ENCODE data around the gene GNAT2. TPM values are rescaled to one million over a fixed set of nuclear protein-coding genes. Genes with fewer than 3 reads are reported as not detected.

Gene GNAT2
- total RNA-seq, 2 donors from 2014 or later: not detected

DNA sequence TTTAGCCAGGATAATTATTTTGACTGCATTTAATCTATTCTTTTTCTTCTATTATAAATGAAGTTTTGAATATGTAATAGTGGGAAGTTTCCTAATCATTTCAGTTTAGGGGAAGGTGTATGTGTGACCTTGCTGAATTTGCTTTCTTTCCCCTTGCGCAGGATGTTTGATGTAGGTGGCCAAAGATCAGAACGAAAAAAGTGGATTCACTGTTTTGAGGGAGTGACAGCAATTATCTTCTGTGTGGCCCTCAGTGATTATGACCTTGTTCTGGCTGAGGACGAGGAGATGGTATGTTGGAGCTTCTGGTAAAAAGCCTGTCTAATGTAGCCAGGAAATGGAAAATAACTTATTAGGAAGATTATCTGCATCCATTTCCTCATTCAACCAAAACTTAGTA lies 33.4 kb downstream of the GNAT2 start:
- no peaks in the 10 kb centered on the region for H3K4me1 ChIP-seq (replicated peaks)
- no peaks in the 10 kb centered on the region for H3K36me3 ChIP-seq
- H3K27ac ChIP-seq: no peak overlapping the region

DNA sequence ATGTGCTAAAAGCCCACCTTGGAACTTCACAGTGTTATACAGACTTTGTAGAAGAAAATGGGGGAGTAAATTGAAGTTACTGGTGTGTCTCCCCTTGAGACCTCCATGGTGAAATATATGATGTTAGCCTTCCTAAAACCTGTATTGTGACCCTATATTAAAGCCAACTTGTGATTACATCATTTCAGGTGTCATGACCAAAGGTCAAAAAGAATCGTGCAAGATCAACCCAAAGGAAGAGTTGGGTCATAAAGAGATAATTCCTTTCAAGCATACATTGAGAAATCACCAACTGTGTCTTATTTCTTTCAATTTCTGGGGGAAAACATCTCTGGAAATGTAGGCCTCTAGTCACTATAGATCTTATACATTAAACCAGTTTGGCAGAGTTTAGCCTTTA lies 34.6 kb downstream of the GNAT2 start:
- no peak overlapping the region for H3K4me3 ChIP-seq
- no peaks in the 10 kb centered on the region for H3K9me3 ChIP-seq
- intact Hi-C loops (cut with DNase I): no loop called here
- DNase-seq (ENCODE audit: low spot score): no peak
- no peaks in the 10 kb centered on the region for H3K4me1 ChIP-seq (replicated peaks)
- 76% methylated on average over 1 of the region's 1 CpG for WGBS
- TF ChIP-seq POLR2A (IDR thresholded peaks at IDR 0.05) (no peak), CTCF (IDR thresholded peaks at IDR 0.05) (no peak), POLR2AphosphoS5 (IDR thresholded peaks at IDR 0.05) (no peak)
- H3K36me3 ChIP-seq: no peaks in the 10 kb centered on the region
- no peaks in the 10 kb centered on the region for H3K27me3 ChIP-seq (replicated peaks; ENCODE audit: insufficient read depth)
- no peak overlapping the region for H3K27ac ChIP-seq

More for the DNA sequence above, 33.4 kb downstream of the GNAT2 start:
- DNase-seq (ENCODE audit: low spot score): no peak
- TF ChIP-seq CTCF (IDR thresholded peaks at IDR 0.05) (no peak), POLR2AphosphoS5 (IDR thresholded peaks at IDR 0.05) (no peak), POLR2A (IDR thresholded peaks at IDR 0.05) (no peak)
- Histone ChIP-seq H3K9me3 (no peaks in the 10 kb centered on the region), H3K27me3 (replicated peaks; ENCODE audit: insufficient read depth) (no peaks in the 10 kb centered on the region), H3K4me3 (no peak overlapping the region)
- WGBS: 93% methylated on average over 3 of the region's 3 CpGs
- intact Hi-C loops (cut with DNase I): no loop called here

DNA sequence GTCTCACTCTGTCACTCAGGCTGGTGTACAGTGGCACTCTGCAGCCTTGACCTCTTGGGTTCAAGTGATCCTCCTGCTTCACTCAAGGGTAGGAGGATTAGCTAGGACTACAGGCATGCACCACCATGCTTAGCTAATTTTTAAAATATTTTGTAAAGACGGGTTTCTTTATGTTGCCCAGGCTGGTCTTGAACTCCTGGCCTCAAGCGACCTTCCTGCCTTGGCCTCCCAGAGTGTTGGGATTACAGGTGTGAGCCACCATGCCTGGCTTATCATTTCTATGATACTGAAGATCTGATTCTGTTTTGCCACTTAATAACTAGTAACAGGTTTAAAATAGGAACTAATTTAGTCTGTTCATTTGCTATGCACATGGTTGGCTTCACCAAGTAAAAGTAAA lies 37.4 kb downstream of the GNAT2 start:
- Histone ChIP-seq H3K27me3 (replicated peaks; ENCODE audit: insufficient read depth) (no peaks in the 10 kb centered on the region), H3K36me3 (no peaks in the 10 kb centered on the region), H3K4me1 (replicated peaks) (no peaks in the 10 kb centered on the region), H3K4me3 (no peak overlapping the region), H3K9me3 (no peaks in the 10 kb centered on the region), H3K27ac (no peak overlapping the region)
- TF ChIP-seq POLR2AphosphoS5 (IDR thresholded peaks at IDR 0.05): no peak
- intact Hi-C loops (cut with DNase I): no loop called here
- WGBS: 83% methylated on average over 2 of the region's 2 CpGs
- DNase-seq (ENCODE audit: low spot score): no peak

DNA sequence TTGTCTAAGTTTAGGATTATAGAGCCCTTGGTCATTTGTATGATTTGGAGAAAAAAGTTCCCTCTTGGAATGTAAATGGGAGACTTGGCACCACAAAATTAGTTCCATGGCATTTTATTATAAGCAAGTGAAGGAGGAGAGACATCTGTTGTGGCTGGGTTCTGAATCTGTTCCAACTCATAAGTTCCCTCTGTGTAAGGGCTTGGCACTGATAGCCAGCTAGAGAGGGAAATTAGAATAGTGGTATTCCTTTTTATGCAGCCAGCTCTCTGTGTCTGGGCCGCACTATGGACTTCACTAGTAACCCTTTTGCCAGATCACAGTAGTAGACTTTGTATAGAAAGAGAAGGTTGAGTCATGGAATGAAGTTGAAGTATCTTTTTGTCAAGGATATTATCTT lies 39.9 kb downstream of the GNAT2 start:
- WGBS: 71% methylated on average over 1 of the region's 1 CpG
- TF ChIP-seq POLR2AphosphoS5 (IDR thresholded peaks at IDR 0.05): no peak
- TF ChIP-seq CTCF (IDR thresholded peaks at IDR 0.05): no peak
- no peak for TF ChIP-seq POLR2A (IDR thresholded peaks at IDR 0.05)
- Histone ChIP-seq H3K9me3 (no peaks in the 10 kb centered on the region), H3K36me3 (no peaks in the 10 kb centered on the region), H3K27ac (no peak overlapping the region), H3K4me3 (no peak overlapping the region), H3K27me3 (replicated peaks; ENCODE audit: insufficient read depth) (no peaks in the 10 kb centered on the region), H3K4me1 (replicated peaks) (no peaks in the 10 kb centered on the region)
- intact Hi-C loops (cut with DNase I): no loop called here
- no peak for DNase-seq (ENCODE audit: low spot score)

DNA sequence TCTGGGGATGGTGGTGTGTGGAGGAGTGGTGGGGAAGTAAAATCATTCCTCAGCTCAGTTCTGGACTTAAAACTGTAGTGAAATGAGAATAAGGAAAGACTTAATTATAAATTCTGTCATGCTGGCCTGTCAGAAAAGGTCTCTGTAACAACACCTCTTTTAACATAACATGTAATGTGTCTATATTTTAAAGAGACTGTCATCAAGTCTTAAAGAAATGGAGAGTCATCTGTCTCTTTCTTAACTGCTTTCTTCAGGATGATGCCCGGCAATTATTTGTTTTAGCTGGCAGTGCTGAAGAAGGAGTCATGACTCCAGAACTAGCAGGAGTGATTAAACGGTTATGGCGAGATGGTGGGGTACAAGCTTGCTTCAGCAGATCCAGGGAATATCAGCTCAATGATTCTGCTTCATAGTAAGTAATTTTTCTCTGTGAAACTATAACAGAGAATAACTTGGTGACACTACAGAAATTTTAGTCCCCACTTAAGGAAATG lies 40.4 kb downstream of the GNAT2 start:
- Histone ChIP-seq H3K36me3 (no peaks in the 10 kb centered on the region), H3K4me3 (no peak overlapping the region), H3K4me1 (replicated peaks) (no peaks in the 10 kb centered on the region), H3K27ac (no peak overlapping the region), H3K9me3 (no peaks in the 10 kb centered on the region), H3K27me3 (replicated peaks; ENCODE audit: insufficient read depth) (no peaks in the 10 kb centered on the region)
- intact Hi-C loops (cut with DNase I): no loop called here
- no peak for TF ChIP-seq POLR2AphosphoS5 (IDR thresholded peaks at IDR 0.05)
- WGBS: 45% methylated on average over 3 of the region's 3 CpGs
- DNase-seq (ENCODE audit: low spot score): no peak

GRCh38 chr1:109573785-109574184 lies 45.6 kb downstream of the GNAT2 start:
- H3K4me3 ChIP-seq: no peak overlapping the region
- no peaks in the 10 kb centered on the region for H3K4me1 ChIP-seq (replicated peaks)
- intact Hi-C loops (cut with DNase I): no loop called here
- H3K36me3 ChIP-seq: no peaks in the 10 kb centered on the region
- no peak overlapping the region for H3K27ac ChIP-seq
- no peaks in the 10 kb centered on the region for H3K9me3 ChIP-seq
- TF ChIP-seq POLR2AphosphoS5 (IDR thresholded peaks at IDR 0.05) (no peak), POLR2A (IDR thresholded peaks at IDR 0.05) (no peak), CTCF (IDR thresholded peaks at IDR 0.05) (no peak)
- H3K27me3 ChIP-seq (replicated peaks; ENCODE audit: insufficient read depth): no peaks in the 10 kb centered on the region
- WGBS: 51% methylated on average over 2 of the region's 2 CpGs
- no peak for DNase-seq (ENCODE audit: low spot score)

All from prostate gland (tissue), 2 donors.